IPS DF 19.7 (cell line): ENCODE measurements around the gene EPC1.
"Not testable (repeated sequence)": the region's sequence is repeated elsewhere in the genome, so short reads cannot be mapped to it uniquely, and the experiment has no call there.

Source experiments
- DNase-seq: peaks from one replicate; pipeline ENCODE4 v3.0.0-alpha.2; 2013; ENCODE audit warnings: low read depth, low spot score

Gene EPC1, protein sequence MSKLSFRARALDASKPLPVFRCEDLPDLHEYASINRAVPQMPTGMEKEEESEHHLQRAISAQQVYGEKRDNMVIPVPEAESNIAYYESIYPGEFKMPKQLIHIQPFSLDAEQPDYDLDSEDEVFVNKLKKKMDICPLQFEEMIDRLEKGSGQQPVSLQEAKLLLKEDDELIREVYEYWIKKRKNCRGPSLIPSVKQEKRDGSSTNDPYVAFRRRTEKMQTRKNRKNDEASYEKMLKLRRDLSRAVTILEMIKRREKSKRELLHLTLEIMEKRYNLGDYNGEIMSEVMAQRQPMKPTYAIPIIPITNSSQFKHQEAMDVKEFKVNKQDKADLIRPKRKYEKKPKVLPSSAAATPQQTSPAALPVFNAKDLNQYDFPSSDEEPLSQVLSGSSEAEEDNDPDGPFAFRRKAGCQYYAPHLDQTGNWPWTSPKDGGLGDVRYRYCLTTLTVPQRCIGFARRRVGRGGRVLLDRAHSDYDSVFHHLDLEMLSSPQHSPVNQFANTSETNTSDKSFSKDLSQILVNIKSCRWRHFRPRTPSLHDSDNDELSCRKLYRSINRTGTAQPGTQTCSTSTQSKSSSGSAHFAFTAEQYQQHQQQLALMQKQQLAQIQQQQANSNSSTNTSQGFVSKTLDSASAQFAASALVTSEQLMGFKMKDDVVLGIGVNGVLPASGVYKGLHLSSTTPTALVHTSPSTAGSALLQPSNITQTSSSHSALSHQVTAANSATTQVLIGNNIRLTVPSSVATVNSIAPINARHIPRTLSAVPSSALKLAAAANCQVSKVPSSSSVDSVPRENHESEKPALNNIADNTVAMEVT

DNA sequence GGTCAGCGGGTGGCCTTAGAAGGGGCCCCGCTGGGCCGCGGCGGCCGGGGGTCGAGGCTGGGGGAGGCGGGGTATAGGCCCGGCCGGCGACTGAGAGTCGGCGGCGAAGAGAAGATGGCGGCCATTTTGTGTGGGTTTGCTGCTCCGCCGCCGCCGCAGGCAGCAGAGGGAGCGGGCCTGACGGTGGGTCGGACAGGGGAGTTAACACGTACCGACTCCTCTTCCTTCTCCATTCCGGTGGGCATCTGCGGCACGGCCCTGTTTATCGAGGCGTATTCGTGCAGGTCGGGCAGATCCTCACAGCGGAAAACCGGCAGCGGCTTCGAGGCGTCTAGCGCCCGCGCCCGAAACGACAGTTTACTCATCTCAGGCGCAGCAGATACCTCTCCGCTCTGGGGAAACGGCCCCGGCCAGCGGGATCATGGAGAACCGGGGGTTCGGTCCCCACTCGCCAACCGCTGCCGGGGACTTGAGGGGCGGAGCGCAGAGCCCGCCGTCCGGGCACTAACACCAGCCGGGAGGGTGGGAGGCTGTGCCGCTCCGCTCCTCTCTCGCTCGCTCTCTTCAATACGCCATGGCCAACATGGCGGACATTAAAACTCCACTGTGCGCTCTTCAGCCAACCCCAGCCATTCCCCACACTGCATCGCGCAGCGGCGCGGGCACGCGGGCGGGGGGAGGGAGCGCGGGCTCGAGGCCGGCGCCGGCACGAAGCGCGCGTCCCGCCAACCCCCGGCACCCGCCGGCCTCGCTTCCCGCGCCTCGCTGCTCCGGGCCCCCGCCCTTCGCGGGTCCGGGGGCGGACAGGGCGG is at the start of gene EPC1:
TSS of gene EPC1 (minus strand) at position 608 of the 812 bp plus-strand sequence. CDS start at position 365, 243 bp downstream.
- peak; percentile 45 for DNase-seq

DNA sequence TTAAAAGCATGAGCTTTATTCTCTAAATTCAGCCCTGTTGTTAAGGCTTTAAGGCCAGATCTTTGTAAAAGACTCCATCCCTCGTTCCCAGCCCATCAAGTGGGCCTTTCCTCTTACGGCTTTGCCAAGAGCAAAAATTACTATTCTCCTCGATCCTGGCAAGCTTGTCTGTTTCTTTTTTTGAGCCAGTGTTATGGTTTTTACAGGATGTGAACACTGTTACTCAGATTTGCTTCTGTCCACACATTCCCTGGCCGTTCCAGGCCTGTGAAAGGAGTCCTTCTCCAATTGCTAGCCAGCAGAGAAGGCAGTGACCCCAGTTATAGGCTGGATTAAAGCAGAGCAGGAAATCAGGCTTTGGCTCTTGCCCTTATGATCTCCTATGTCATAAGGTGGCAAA is 47.0 kb upstream of the EPC1 start:
- no peak for DNase-seq

DNA sequence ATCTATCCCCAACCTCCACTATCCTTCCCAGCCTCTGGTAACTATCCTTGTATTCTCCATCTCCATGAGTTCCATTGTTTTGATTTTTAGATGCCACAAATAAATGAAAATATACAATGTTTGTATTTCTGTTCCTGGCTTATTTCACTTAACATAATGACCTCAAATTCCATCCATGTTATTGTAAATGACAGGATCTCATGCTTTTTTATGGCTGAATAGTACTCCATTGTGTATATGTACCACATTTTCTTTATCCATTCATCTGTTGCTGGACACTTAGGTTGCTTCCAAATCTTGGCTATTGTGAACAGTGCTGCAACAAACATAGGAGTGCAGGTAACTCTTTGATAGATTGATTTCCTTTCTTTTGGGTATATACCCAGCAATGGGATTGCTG is 45.3 kb upstream of the EPC1 start:
- not testable (repeated sequence) for DNase-seq

DNA sequence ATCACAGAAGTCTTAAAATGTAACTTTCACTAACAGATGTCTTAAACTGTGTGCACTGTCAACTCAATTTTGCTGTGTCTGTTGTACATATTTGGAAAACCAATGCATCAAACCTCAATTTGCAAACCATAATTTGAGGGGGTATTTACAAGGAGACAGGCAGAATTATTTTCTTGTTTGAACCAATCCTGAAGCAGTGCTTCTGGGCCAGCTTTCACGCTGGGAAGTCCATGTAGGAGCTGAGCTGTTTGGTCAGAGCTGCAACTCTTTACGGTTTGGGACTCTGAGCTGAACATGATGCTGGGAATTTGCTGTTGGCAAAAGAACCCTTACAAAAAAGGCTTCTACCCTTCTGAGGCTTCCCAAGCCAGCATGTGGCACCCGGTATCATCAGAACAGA is 43.2 kb upstream of the EPC1 start:
- DNase-seq = no peak

DNA sequence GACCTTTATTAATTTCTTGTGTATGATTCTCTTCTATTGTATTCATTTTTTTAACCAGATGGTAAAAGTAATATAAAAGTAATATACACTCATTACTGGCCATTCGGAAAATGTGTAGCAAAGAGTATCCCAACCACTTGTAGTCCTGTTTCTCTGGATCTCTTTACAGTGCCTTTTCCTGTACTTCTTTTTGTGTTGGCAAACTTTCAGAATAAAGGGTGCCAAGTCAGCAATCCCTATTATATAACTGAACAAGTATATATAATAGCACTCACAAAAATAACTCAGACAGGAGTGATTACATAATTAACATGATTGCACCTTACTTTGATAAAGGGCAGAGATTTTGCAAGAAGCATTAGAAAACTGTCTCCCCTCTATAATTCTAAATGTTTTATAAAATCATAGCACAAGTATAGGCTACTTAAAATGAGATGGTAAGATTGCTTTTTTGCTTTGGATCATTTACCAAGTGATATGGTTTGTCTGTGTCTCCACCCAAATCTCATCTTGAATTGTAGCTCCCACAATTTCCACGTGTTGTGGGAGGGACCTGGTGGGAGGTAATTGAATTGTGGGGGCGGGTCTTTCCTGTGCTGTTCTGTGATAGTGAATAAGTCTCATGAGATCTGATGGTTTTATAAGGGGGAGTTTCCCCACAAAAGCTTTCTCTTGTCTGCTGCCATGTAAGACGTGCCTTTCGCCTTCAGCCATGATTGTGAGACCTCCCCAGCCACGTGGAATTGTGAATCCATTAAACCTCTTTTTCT is 41.5 kb upstream of the EPC1 start:
- no peak for DNase-seq

DNA sequence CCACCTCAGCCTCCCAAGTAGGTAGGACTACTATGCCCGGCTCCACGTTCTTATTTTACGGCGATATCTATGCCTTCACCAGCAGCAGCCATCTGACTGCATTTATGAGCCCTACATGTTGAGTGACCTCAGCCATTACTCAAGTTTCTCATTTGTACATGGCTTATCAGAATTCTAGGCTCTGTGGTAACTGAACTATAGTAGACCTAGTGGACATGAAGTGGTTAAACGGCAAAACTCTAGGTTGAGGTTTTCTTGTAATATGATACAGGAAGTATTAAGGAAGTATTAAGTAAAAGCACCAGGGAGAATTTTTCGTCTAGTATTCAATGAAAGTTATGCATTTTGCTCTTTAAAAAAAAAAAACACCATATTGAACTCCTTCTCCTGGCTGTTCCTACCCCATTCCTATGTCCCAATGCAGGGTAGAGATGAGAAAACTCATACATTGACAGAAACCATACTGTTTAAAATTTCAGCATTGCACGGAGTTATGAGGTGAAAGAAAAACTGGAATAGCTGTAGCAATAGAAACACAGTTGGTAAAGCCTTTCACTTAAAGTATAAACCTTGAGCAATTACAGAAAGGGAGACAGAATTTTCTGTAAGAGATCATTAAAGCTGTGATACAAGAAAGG is 39.8 kb upstream of the EPC1 start:
- DNase-seq = no peak

DNA sequence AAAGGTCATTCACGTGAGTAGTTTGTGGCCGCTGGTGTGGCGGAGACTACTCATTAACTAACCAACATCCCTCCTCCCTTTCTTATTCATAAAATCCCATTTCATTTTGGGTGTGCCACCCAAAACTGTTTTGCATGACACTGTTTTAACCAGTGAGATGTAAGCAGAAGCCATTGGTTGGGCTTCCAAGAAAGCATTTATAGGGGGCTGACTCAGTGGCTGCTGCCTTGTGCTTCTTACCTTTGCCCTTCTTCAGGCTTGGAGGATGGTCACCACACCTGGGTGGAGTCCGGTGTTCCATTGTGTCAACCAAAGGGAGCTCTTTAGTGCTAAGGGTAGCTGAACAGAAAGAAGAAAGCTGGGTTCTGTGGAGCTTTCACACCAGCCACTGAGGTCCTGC is 37.2 kb upstream of the EPC1 start:
- no peak for DNase-seq

DNA sequence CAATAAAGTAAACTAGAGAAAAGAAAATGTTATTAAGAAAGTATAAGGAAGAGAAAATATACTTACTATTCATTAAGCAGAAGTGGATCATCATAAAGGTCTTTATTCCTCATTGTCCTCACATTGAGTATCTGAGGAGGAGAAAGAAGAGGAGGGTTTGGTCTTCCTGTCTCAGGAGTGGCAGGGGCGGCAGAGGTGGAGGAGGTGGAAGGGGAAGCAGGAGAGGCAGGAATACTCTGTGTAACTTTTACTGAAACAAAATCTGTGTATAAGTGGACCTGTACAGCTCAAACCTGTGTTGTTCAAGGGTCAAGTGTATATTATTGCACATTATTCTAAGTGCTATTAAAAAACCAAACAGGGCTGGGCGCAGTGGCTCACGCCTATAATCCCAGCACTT is 34.2 kb upstream of the EPC1 start:
- no peak for DNase-seq

DNA sequence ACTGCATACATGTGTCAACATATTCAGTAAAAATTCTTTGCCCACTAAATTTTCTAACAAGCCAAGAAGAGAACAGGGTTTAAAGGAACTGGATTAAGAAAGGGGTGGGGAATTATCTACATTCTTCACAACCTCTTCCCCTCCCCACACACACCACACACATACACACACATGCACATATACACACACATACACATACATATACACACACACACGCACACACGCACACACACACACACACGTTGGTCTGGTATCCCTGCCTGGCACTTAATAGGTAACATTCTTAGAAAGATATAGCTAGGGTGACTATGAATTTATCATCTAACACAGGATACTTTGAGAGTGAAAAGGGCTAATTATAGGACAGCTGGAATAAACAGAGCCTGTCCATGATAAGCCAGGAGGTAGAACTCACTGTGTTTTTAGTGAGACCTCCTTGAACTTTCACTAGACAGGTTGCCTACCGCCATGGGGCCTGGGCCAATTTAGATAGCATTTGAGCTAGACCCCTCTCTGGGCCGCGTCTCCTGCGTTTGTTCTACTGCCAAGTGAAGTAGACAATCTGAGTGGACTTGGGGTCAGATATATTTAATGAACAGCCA is 33.1 kb upstream of the EPC1 start:
- no peak for DNase-seq

DNA sequence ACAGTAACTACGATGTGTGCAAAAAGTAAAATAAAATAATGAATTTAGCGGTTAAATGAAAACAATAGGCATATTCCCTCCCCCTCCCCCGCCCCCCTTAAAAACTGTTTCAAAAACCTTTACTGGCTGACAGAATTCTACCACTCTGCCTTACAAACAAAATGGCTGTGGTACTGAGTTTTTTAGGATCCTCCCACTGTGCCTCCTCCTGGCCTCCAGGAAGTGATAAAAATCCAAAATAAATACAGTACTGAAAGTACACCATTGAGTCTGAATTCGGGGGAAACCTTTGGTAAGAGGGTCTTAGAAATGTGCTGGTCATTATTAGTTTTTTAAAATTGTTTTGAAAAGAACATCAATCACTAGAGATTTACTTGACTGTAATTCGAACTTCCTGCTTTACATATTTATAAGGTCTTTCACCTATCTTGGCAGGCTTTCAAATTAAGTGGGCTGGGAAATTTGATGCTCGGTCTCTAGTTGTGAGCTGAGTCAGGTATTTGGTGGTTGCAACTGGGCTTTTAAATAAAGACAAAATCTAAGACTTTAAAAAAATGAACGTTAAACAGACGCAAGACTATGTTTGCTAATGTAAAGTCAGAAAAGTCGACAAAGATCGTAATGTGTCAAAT is 32.5 kb upstream of the EPC1 start:
- DNase-seq = no peak

DNA sequence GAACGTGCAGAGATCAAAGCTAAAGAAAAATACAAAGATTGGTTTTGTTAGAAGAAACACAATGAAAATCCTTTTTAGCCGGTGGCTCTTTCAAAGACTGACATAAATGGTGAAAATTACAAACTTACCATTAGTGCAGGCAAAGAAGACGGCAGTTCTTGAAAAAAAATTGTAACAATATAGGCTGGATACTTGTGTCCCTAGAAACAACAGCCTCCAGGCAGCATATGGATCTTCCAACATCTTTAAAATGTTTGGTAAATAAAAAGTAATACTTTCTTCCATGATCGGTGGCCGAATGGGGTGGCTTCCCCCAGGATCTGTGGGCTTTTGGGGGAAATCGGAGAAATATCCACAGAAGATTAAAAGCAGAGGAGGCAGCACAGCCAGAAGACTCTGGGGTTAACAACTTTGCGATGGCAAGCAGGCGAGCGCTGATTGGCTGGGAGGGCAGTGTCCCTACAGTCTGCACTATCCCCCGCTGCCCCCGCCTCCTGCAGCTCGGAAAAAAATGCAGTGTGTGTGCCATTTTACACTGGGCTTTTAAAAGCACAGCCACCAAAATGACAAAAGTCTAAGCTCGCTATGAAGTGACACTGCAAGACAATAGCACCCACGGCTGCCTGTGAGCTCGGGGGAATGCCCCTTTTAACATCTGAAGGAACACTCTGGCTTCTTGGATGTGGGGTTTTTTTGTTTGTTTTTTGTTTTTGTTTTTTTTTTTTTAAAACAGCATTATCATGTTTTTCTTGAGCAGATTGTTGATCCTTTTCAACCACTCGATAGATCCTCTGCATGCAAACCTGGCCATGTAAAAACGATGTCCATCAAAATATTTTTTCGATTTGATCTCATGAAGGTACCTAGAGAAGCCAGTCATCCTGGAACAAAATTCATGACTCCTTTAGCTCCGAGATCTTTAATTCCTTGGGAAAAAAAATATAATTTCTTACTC is 31.7 kb upstream of the EPC1 start:
- DNase-seq = peak; percentile 50

DNA sequence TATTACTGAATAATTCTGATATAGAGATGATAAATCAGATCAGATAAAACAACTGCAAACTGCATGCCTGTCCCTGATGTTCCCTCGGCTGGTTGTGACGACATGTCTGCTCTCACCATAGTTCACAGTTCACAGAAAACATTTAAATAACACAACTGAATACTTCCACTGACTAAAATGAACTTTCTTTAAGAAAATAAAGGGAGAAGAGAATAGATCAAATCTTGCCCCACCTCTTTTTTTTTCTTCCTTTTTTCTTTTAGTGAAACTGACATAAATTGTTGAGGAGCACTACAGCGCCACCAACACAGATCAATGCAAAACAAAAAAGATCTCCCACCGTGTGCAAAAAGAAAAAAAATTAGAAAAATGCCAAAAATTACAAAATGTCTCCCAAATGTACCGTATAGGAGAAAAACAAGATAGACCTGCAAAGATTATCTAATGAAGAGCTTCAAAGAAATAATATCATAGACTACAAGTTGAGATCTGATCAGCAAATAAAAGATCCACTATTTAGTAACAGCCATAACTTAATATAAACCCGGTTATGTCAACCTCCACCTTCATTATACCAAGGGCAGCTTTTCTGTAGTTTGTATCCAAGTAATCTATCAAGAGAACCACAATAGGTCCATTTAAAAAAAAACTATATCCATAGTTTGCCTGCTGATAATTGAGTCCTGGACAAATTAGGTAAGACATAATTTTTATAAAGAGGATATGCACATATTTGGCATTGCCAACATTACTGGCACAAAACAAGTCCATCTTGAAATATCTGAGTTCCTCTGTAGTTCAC is 30.7 kb upstream of the EPC1 start:
- DNase-seq = no peak

DNA sequence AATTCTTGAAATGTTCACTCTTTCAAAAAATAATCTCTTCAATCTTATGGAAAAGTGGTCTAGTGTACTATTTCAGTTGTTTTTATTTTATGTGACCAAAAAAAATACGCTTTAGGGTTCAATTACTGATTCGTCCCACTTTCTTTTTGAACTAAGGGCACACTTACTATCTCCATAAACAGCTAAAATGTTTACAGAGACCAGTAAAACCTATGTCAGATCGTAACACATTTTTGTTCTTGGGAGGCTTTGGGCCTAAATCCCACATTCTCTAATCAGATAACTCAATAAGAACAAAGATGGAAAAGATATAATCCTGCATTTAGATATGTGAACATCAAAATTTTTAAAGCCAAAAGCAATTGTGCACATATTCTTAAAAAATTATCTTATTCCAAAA is 29.8 kb upstream of the EPC1 start:
- DNase-seq = no peak

DNA sequence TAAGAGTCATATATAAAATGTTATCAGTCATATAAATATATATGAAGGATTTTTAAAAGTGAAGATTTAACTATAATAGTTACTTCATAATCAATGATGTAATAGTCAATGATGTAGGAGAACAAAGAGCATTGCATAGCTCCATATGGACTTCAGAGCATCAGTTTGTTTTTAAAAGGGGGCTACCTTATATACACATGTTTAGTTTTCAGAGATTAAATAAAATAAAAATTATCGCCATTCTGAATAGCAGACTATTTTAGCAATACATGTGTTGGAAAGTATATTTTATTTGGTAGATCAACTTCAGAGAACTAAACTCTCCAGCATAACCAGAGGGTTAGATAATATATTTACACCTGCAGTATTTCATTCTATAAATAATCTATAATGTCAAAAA is 29.1 kb upstream of the EPC1 start:
- no peak for DNase-seq

DNA sequence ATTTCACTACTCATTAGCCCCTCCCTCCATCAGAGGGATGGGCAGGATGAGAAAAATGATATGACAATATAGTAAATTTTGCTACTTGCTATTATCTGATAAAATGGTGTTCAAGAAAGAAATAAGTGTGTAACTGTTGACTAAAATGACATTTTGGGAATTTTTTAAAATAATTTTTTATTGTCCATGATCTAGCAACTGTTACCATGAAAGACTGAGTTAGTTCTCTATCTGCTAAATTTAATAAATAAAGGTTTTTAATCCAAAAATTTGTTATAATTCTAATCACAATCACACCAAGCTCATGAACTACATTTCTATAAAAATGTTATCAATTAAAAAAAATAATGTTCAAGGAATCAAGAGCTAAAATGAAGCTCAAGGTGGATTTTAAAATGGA is 28.7 kb upstream of the EPC1 start:
- DNase-seq = no peak

DNA sequence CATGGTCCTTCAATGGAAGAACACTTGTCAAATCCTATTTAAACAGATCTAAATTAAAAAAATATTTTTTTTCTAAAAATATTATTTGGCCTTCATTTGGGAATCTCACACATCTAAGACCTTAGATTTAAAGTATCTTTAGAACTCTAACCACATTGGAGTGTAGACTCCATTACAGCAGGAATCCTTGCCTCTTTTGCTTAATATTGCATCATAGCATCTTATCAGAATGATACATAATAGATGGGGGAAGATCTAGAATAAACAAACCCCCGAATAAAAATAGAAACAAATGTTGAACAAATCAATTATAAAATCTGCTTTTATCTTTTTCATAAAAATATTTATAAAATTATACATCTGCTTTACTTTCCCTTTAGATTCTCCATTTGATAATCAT is 27.6 kb upstream of the EPC1 start:
- DNase-seq = no peak

DNA sequence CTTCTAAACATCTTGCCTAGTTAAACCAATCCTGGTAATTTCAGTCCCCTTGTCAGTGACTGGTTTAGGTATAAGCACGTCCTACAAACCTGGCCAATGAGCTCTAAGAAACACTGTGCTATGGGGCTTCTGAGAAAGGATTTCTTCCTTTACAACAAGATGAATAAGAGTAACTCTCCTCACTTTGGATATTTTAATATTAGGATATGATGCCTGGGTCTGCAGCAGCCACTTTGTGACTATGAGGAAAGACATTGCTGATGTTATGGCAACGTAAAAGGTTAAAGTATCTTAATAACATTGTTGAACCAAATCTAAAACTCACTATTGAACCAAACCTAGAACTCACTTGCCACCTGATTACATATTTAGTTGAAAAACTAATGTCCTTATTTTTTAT is 26.5 kb upstream of the EPC1 start:
- no peak for DNase-seq

DNA sequence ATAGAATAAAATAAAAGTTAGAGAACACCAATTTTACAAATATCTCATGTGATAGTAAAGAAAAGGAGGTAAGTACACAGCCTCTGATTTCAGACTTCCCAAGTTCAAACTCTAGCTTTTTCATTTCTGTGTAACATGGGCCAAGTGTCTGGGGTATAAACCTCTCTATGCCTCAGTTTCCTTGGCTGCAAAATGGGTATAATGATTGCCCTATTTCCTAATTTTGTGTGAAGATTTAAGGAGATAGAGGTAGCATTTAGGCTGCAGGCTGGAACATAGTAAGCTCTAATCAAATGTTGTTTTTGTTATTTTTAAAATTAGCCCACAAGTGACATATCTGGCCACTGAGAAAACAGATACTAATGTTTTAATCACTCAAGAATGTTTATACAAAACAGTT is 26.1 kb upstream of the EPC1 start:
- DNase-seq = no peak
